WTC11 (cell line): ENCODE measurements around the gene SGCB. TPM values are rescaled to one million over a fixed set of nuclear protein-coding genes. Genes with fewer than 3 reads are reported as not detected.

ENCODE experiments used
- ATAC-seq: fragments of 200-7000 bp; cut with Tn5 transposase; 2 replicates; pipeline ENCODE4 v1.10.0; 2021; ENCODE audit warnings: mild to moderate bottlenecking, moderate library complexity
- CTCF ChIA-PET: fragments of 300-600 bp; sonication (Branson Sonifier 250); formaldehyde crosslinking; loops from one replicate; lab custom pipeline; 2021; ENCODE audit warnings: antibody characterized with exemption; lab: Charles Lee
- POLR2A ChIA-PET: fragments of 350-600 bp; sonication (Branson Sonifier 250); formaldehyde crosslinking; loops from one replicate; lab custom pipeline; 2021; ENCODE audit warnings: antibody characterized with exemption; lab: Charles Lee
- DNase-seq: peaks from one replicate; pipeline ENCODE4 v3.0.0; 2021; ENCODE audit warnings: low spot score
- H3K27ac Mint-ChIP-seq: 2 replicates; pipeline ENCODE4 v1.8.0; 2021; ENCODE audit warnings: mixed read lengths
- H3K27me3 Mint-ChIP-seq: 2 replicates; pipeline ENCODE4 v1.8.0; 2021; ENCODE audit warnings: low read depth, mild to moderate bottlenecking, moderate library complexity, mixed read lengths
- H3K36me3 Mint-ChIP-seq: 2 replicates; pipeline ENCODE4 v1.8.0; 2021; ENCODE audit warnings: mixed read lengths
- H3K4me1 Mint-ChIP-seq: 2 replicates; pipeline ENCODE4 v1.8.0; 2022; ENCODE audit warnings: mixed read lengths
- H3K4me3 Mint-ChIP-seq: 2 replicates; pipeline ENCODE4 v1.8.0; 2021; ENCODE audit warnings: mild to moderate bottlenecking, moderate library complexity, mixed read lengths
- H3K9me3 Mint-ChIP-seq: 2 replicates; pipeline ENCODE4 v1.8.0; 2021; ENCODE audit warnings: mixed read lengths
- ARID4B ChIP-seq: sonication (generic); formaldehyde crosslinking; IDR thresholded peaks from 2 replicates; pipeline ENCODE4 v1.8.0; 2023; ENCODE audit warnings: missing genetic modification reagents, mild to moderate bottlenecking, borderline replicate concordance
- CREB1 ChIP-seq: sonication (generic); formaldehyde crosslinking; IDR thresholded peaks from 2 replicates; pipeline ENCODE4 v1.8.0; 2023; ENCODE audit warnings: mild to moderate bottlenecking, missing genetic modification reagents
- E2F5 ChIP-seq: sonication (generic); formaldehyde crosslinking; IDR thresholded peaks from 2 replicates; pipeline ENCODE4 v1.8.1; 2022; ENCODE audit warnings: mild to moderate bottlenecking, moderate library complexity, missing genetic modification reagents
- IRF1 ChIP-seq: sonication (generic); formaldehyde crosslinking; IDR thresholded peaks from 2 replicates; pipeline ENCODE4 v1.8.0; 2023; ENCODE audit warnings: missing genetic modification reagents
- JAZF1 ChIP-seq: fragments of 250-450 bp; sonication (Bioruptor Pico); IDR thresholded peaks from 2 replicates; pipeline ENCODE4 v1.9.0; 2021; ENCODE audit warnings: moderate library complexity, mild to moderate bottlenecking, inconsistent platforms
- NFE2L1 ChIP-seq: sonication (generic); formaldehyde crosslinking; IDR thresholded peaks from 2 replicates; pipeline ENCODE4 v1.8.1; 2023; ENCODE audit warnings: missing genetic modification reagents
- SOX15 ChIP-seq: fragments of 250-450 bp; sonication (Bioruptor Pico); IDR thresholded peaks from 2 replicates; pipeline ENCODE4 v1.9.0; 2021; ENCODE audit warnings: mild to moderate bottlenecking
- TEAD1 ChIP-seq: sonication (generic); formaldehyde crosslinking; IDR thresholded peaks from 2 replicates; pipeline ENCODE4 v1.8.0; 2022; ENCODE audit warnings: mild to moderate bottlenecking, missing genetic modification reagents
- TP53 ChIP-seq: sonication (generic); formaldehyde crosslinking; IDR thresholded peaks from 2 replicates; pipeline ENCODE4 v1.8.1; 2023; ENCODE audit warnings: mild to moderate bottlenecking, missing genetic modification reagents
- ZNF138 ChIP-seq: sonication (generic); formaldehyde crosslinking; conservative IDR thresholded peaks from 2 replicates; pipeline ENCODE4 v1.8.1; 2022; ENCODE audit warnings: mild to moderate bottlenecking, moderate library complexity, missing genetic modification reagents
- ZNF396 ChIP-seq: fragments of 250-450 bp; sonication (Bioruptor Pico); IDR thresholded peaks from 2 replicates; pipeline ENCODE4 v1.8.0; 2021; ENCODE audit warnings: mild to moderate bottlenecking, moderate library complexity, borderline replicate concordance
- total RNA-seq: library from RNA; stranded (reverse); gene quantifications from 3 replicates; pipeline ENCODE4 v1.2.3, GENCODE V29; 2021
- TF ChIP-seq, protein P1 (sequence below): sonication (generic); formaldehyde crosslinking; IDR thresholded peaks from 2 replicates; pipeline ENCODE4 v1.8.1; 2023; ENCODE audit warnings: mild to moderate bottlenecking, missing genetic modification reagents, moderate library complexity
- TF ChIP-seq, protein P2 (sequence below): sonication (generic); formaldehyde crosslinking; IDR thresholded peaks from 2 replicates; pipeline ENCODE4 v1.8.0; 2022; ENCODE audit warnings: missing genetic modification reagents
- TF ChIP-seq, protein P3 (sequence below): sonication (generic); formaldehyde crosslinking; IDR thresholded peaks from 2 replicates; pipeline ENCODE4 v1.8.0; 2022; ENCODE audit warnings: mild to moderate bottlenecking, missing genetic modification reagents
- TF ChIP-seq, protein P4 (sequence below): fragments of 250-450 bp; sonication (Bioruptor Pico); IDR thresholded peaks from 2 replicates; pipeline ENCODE4 v1.9.0; 2021; ENCODE audit warnings: moderate library complexity, mild to moderate bottlenecking, inconsistent platforms, borderline replicate concordance
- TF ChIP-seq, protein P5 (sequence below): sonication (generic); formaldehyde crosslinking; conservative IDR thresholded peaks from 2 replicates; pipeline ENCODE4 v1.8.1; 2023; ENCODE audit warnings: mild to moderate bottlenecking, low read depth, missing genetic modification reagents, moderate library complexity

SGCB gene
- total RNA-seq, 1 experiment from 2014 or later: 27.6 TPM

- Mint-ChIP-seq H3K4me3 (no peak overlapping the region), H3K4me1 (peaks cover 11% of the 10 kb centered on the region), H3K36me3 (no peaks in the 10 kb centered on the region), H3K27ac (no peak overlapping the region), H3K27me3 (no peaks in the 10 kb centered on the region), H3K9me3 (no peaks in the 10 kb centered on the region)
- peak; percentile 78 for ATAC-seq
- ChIA-PET CTCF (interaction anchor here (0.8 kb wide), 1 partner anchor 17 kb away, joined by 3 read pairs; no protein-coding TSS in a partner anchor), POLR2A (no interaction called here)
- DNase-seq: no peak
- TF ChIP-seq SOX15 (no peak), CREB1 (no peak), ZNF138 (no peak), NFE2L1 (CRISPR knock-in tag) (no peak), ZNF396 (CRISPR knock-in tag) (no peak)
- TF ChIP-seq, protein P1, sequence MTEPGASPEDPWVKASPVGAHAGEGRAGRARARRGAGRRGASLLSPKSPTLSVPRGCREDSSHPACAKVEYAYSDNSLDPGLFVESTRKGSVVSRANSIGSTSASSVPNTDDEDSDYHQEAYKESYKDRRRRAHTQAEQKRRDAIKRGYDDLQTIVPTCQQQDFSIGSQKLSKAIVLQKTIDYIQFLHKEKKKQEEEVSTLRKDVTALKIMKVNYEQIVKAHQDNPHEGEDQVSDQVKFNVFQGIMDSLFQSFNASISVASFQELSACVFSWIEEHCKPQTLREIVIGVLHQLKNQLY (CRISPR knock-in tag): no peak
- TF ChIP-seq, protein P2, sequence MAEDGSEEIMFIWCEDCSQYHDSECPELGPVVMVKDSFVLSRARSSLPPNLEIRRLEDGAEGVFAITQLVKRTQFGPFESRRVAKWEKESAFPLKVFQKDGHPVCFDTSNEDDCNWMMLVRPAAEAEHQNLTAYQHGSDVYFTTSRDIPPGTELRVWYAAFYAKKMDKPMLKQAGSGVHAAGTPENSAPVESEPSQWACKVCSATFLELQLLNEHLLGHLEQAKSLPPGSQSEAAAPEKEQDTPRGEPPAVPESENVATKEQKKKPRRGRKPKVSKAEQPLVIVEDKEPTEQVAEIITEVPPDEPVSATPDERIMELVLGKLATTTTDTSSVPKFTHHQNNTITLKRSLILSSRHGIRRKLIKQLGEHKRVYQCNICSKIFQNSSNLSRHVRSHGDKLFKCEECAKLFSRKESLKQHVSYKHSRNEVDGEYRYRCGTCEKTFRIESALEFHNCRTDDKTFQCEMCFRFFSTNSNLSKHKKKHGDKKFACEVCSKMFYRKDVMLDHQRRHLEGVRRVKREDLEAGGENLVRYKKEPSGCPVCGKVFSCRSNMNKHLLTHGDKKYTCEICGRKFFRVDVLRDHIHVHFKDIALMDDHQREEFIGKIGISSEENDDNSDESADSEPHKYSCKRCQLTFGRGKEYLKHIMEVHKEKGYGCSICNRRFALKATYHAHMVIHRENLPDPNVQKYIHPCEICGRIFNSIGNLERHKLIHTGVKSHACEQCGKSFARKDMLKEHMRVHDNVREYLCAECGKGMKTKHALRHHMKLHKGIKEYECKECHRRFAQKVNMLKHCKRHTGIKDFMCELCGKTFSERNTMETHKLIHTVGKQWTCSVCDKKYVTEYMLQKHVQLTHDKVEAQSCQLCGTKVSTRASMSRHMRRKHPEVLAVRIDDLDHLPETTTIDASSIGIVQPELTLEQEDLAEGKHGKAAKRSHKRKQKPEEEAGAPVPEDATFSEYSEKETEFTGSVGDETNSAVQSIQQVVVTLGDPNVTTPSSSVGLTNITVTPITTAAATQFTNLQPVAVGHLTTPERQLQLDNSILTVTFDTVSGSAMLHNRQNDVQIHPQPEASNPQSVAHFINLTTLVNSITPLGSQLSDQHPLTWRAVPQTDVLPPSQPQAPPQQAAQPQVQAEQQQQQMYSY: no peak
- TF ChIP-seq, protein P3, sequence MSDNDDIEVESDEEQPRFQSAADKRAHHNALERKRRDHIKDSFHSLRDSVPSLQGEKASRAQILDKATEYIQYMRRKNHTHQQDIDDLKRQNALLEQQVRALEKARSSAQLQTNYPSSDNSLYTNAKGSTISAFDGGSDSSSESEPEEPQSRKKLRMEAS (CRISPR knock-in tag): no peak
Measured at GRCh38 chr4:51998837-51999236, 39.3 kb downstream of the SGCB start.

GRCh38 chr4:51997647-51998046 lies 40.5 kb downstream of the SGCB start:
- H3K36me3 Mint-ChIP-seq: no peaks in the 10 kb centered on the region
- DNase-seq: no peak
- H3K27ac Mint-ChIP-seq: no peak overlapping the region
- H3K4me1 Mint-ChIP-seq: peaks cover 11% of the 10 kb centered on the region
- POLR2A ChIA-PET: no interaction called here
- no peaks in the 10 kb centered on the region for H3K9me3 Mint-ChIP-seq
- CTCF ChIA-PET: interaction anchor here (1.5 kb wide), 1 partner anchor 17 kb away, joined by 3 read pairs; no protein-coding TSS in a partner anchor
- H3K4me3 Mint-ChIP-seq: no peak overlapping the region
- H3K27me3 Mint-ChIP-seq: no peaks in the 10 kb centered on the region
- ATAC-seq: no peak
- TF ChIP-seq, protein P4, sequence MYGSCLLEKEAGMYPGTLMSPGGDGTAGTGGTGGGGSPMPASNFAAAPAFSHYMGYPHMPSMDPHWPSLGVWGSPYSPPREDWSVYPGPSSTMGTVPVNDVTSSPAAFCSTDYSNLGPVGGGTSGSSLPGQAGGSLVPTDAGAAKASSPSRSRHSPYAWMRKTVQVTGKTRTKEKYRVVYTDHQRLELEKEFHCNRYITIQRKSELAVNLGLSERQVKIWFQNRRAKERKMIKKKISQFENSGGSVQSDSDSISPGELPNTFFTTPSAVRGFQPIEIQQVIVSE (CRISPR knock-in tag): no peak
- no peak for TF ChIP-seq ARID4B (CRISPR knock-in tag)
- TF ChIP-seq, protein P5, sequence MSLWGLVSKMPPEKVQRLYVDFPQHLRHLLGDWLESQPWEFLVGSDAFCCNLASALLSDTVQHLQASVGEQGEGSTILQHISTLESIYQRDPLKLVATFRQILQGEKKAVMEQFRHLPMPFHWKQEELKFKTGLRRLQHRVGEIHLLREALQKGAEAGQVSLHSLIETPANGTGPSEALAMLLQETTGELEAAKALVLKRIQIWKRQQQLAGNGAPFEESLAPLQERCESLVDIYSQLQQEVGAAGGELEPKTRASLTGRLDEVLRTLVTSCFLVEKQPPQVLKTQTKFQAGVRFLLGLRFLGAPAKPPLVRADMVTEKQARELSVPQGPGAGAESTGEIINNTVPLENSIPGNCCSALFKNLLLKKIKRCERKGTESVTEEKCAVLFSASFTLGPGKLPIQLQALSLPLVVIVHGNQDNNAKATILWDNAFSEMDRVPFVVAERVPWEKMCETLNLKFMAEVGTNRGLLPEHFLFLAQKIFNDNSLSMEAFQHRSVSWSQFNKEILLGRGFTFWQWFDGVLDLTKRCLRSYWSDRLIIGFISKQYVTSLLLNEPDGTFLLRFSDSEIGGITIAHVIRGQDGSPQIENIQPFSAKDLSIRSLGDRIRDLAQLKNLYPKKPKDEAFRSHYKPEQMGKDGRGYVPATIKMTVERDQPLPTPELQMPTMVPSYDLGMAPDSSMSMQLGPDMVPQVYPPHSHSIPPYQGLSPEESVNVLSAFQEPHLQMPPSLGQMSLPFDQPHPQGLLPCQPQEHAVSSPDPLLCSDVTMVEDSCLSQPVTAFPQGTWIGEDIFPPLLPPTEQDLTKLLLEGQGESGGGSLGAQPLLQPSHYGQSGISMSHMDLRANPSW (CRISPR knock-in tag): no peak
- no peak for TF ChIP-seq JAZF1 (CRISPR knock-in tag)
- no peak for TF ChIP-seq TEAD1 (CRISPR knock-in tag)
- TF ChIP-seq IRF1: no peak
- TF ChIP-seq, protein P1 (CRISPR knock-in tag): no peak
- no peak for TF ChIP-seq TP53 (CRISPR knock-in tag)
- TF ChIP-seq E2F5 (CRISPR knock-in tag): no peak
